ENCODE results near the gene NECTIN3. TPM values are rescaled to one million over a fixed set of nuclear protein-coding genes. Genes with fewer than 3 reads are reported as not detected.

Gene NECTIN3
- total RNA-seq, 1 donor from 2014 or later: 6.2 TPM

DNA sequence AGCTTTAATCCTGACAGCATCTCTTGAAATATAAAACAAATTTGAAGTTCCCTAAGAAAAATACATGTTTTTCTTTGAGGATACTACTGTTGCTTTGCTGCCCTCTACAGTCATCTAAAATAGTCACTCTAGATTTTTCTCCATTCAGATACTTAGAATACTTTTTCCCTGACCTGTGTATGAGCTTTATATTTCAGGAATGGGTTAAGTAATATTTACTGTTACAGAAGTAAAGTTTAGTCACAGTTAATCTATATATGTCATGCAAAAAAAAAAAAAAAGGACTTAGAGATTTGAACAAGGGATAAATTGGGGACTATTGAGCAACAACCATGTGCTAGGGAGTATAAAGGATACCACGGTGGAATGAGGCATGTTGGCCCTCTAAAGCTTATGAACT lies 8.8 kb downstream of the NECTIN3 start:
- intact Hi-C loops (cut with micrococcal nuclease): loop anchor here (1.0 kb wide), 1 partner anchor 766 kb away; no protein-coding TSS in a partner anchor

- intact Hi-C loops (cut with micrococcal nuclease): no loop called here
Measured at GRCh38 chr3:111081008-111081545, 9.5 kb downstream of the NECTIN3 start.

DNA sequence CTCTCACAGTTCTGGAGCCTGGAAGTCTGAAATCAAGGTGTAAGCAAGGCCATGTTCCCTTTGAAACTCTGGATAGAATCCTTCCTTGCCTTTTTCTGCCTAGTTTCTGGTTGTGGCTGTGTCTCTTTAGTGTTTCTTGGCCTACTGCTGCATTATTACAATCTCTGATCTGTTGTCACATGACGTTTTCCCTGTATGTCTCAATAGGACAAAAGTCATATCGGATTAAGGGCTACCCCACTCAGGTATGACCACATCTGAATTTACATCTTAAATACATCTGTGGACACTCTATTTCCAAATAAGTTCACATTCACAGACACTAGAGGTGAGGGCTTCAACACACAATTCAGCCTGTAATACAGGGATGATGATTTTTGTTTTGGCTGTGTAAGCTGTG lies 13.3 kb downstream of the NECTIN3 start:
- intact Hi-C loops (cut with micrococcal nuclease): no loop called here

- intact Hi-C loops (cut with micrococcal nuclease): no loop called here
Measured at GRCh38 chr3:111087924-111088469, 16.4 kb downstream of the NECTIN3 start.

GRCh38 chr3:111096487-111097209 lies 25.0 kb downstream of the NECTIN3 start:
- intact Hi-C loops (cut with micrococcal nuclease): no loop called here

- intact Hi-C loops (cut with micrococcal nuclease): no loop called here
Measured at GRCh38 chr3:111103807-111104206, 32.2 kb downstream of the NECTIN3 start.

GRCh38 chr3:111106993-111107661 lies 35.5 kb downstream of the NECTIN3 start:
- intact Hi-C loops (cut with micrococcal nuclease): no loop called here

DNA sequence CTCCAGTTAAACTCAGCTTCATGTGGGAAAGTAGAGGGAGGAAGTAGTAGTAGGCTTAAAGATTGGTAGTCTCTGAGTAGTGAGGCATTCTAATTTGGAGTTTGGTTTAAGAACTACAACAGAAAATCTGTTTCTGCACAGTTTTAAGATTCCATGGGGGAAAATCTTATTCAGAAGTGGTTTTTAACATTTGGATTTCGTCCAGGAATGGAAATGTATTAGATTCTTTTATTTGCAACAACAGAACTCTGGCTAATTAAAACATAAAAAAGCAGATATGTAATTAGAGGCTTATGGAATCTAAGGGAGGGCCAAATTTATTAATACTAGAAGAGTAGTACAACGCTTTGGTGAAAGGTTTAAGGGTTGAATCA lies 36.0 kb downstream of the NECTIN3 start:
- intact Hi-C loops (cut with micrococcal nuclease): no loop called here

DNA sequence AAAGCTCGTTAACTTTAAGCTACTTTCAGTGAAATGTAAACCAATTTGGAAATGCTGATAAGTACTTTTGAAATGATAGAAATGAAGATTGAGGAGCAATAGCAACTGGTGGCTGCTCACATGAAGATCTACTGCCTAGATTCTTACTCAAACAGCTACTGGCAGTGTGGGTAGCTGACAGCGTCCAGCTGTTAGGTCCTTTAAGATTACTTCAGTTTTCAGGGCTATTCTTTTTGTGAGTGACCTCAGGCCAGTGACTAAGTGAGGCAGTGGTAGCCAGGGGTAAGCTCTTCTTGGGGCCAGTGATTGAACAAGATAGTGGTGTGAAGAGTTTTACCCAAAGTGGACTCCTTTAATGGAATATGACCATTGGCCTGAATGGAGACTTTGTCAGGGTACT lies 41.3 kb downstream of the NECTIN3 start:
- intact Hi-C loops (cut with micrococcal nuclease): no loop called here

GRCh38 chr3:111128884-111129283 lies 57.3 kb downstream of the NECTIN3 start:
- intact Hi-C loops (cut with micrococcal nuclease): no loop called here

- intact Hi-C loops (cut with micrococcal nuclease): no loop called here
Measured at GRCh38 chr3:111130827-111131226, 59.2 kb downstream of the NECTIN3 start.

GRCh38 chr3:111134302-111134701 lies 62.7 kb downstream of the NECTIN3 start:
- intact Hi-C loops (cut with micrococcal nuclease): no loop called here

- intact Hi-C loops (cut with micrococcal nuclease): no loop called here
Measured at GRCh38 chr3:111151438-111151837, 79.8 kb downstream of the NECTIN3 start.

DNA sequence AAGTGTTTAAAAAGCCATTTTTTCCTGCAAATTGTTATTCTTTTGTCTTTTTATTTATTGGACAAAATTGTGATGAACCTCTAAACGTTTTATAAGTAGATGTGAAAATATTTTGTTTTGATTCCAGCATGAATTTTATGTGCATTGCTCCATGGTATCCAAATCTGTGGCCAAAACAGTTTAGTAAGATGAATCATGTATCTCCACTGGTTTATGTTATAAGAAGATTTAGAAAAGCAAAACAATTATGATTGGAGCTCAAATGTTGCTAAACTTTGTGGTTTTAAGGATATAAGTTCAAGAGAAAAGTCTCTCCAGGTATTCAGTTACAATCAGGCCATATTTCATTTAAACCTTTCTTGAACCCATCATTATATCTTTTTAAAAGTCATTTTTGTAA lies 80.9 kb downstream of the NECTIN3 start:
- intact Hi-C loops (cut with micrococcal nuclease): no loop called here

DNA sequence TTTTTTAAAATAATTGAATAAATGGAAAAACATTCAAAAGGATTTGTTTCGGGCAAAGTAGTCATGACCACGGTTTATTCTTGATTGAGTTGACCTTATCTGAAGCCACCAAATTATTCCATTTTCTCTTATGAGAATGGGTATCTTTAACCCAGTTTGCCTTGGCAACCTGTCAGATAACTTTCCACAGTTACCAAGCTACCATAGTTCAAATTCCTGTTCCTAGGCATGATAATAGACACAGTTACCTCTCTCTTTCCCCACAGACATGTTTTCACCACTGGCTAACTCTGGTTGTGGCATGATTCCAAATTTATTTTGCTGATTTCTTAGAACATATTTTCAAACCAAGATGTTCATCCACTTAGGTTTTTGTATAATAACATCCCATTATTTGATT lies 84.9 kb downstream of the NECTIN3 start:
- intact Hi-C loops (cut with micrococcal nuclease): no loop called here

GRCh38 chr3:111159391-111159790 lies 87.8 kb downstream of the NECTIN3 start:
- intact Hi-C loops (cut with micrococcal nuclease): no loop called here

- intact Hi-C loops (cut with micrococcal nuclease): no loop called here
Measured at GRCh38 chr3:111164621-111165020, 93.0 kb downstream of the NECTIN3 start.

- intact Hi-C loops (cut with micrococcal nuclease): no loop called here
Measured at GRCh38 chr3:111165411-111165810, 93.8 kb downstream of the NECTIN3 start.

DNA sequence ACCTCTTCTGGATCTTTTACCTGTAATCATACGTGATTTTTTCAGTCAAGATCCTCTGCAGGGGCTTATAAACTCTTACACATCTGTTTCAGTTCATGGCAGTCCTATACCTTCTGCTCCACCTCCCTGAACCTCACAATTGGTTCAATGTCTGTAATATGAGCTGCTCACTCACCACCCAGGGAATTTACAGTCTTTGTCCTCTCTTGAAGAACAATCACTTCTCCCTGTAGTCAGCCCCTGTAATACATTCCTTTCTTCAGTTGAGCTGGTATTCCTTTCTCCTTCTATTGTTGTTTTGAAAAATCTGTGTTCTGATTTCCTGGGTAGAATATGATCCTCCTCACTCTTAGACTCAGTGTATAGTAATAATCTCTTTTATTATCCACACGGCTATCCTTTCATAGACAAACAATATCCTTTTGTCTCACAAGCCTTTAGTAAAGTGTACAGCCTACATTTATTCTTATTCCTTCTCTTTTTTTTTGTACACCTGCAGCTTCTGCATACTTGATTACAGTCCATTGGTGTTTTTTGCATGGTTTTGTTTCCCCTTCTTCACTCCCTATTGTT lies 101.8 kb downstream of the NECTIN3 start:
- intact Hi-C loops (cut with micrococcal nuclease): no loop called here

DNA sequence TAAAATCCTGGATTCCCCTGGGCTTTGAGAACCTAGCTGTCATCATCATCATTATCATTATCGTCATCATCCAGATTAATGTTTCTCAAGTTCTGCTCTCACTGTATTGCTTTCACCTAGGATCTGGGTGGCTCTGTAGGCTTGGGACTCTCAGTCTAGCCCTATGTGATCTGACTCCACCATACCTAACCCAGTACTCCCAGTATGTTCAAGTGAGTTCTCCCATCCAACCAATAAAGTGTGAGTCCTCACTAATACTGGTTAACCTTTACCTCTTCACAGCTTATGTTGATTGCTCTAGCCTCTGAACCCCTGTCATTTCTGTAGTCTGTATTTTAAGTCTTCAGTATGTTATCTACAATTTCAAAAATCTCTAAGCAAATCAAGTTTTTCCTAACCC lies 102.3 kb downstream of the NECTIN3 start:
- intact Hi-C loops (cut with micrococcal nuclease): no loop called here

DNA sequence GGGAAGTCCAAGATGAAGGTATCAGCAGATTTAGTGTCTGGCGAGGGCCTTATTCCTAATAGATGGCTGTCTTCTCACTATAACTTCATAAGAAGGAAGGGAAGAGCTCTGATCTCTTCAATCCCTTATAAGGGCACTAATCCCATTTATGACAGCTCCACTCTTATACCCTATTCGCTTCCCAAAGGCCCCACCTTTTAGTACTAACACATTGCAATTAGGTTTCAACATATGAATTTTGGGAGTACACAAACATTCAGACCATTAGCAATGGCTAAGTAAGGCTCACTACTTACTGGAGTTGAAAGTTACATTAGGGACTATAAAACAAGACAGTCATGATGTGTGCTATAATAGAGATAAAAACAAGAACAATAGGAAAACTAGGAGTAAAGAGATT lies 118.9 kb downstream of the NECTIN3 start:
- intact Hi-C loops (cut with micrococcal nuclease): loop anchor here (5.0 kb wide), 1 partner anchor 47 kb away; no protein-coding TSS in a partner anchor

DNA sequence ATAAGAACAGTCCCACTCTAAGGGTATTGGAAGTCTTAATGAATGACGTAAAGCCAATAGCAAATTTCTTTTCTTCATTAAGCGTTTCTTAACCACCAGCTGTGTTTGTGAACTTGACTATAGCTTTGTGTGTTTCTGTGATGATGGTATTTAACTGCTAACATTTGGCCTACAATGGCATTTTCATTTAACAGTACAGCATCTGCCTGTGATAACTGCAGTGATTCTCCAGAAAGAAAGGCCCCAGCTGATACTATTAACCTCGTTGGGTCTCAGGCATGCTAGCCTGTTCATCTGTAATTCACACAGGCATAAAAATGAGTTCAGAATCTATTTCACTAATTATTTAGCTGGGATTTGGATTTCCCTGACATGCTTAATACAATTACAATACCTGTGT lies 121.9 kb downstream of the NECTIN3 start:
- intact Hi-C loops (cut with micrococcal nuclease): loop anchor here (5.0 kb wide), 1 partner anchor 44 kb away; no protein-coding TSS in a partner anchor

All from T-helper 1 cell treated with Interleukin-12 subunit alpha and Interleukin-12 subunit beta and Interleukin-4 antibody, amounts not matched to agents 30 ng/mL and 1 ng/mL, for 36 hours (primary cell).